Keratinocyte (primary cell): ENCODE results near the gene MAN2B1. TPM values are rescaled to one million over a fixed set of nuclear protein-coding genes. Genes with fewer than 3 reads are reported as not detected.
A peak's percentile ranks its signal among the peaks of the same experiment; 100 is the strongest.

ENCODE experiments used
- DNase-seq: peaks from one replicate; pipeline ENCODE4 v3.0.0-alpha.2; 2011; ENCODE audit warnings: low read depth, missing footprints, low spot score
- FAIRE-seq: peaks from 2 replicates; lab custom pipeline; 2011; peaks lifted over from hg19 to GRCh38; lab: Jason Lieb, UNC
- H2AFZ ChIP-seq: 2 replicates; pipeline ENCODE4 v1.6.0; 2012; ENCODE audit warnings: low read length, control low read depth, inconsistent platforms; ENCODE audit not compliant: control insufficient read depth
- H3K27ac ChIP-seq: 2 replicates; pipeline ENCODE4 v1.5.1; 2011; ENCODE audit warnings: low read length; ENCODE audit not compliant: control insufficient read depth, insufficient read depth
- H3K27me3 ChIP-seq: 3 replicates; pipeline ENCODE4 v1.6.0; 2011; ENCODE audit warnings: low read length; ENCODE audit not compliant: control insufficient read depth, insufficient read depth; ENCODE audit errors: extremely low read depth
- H3K36me3 ChIP-seq, 2 experiments: 2 replicates in 1 of 2; 3 replicates in 1 of 2; pipeline ENCODE4 v1.5.1; 2011; ENCODE audit warnings: low read length in 2 of 2, mild to moderate bottlenecking in 1 of 2; ENCODE audit not compliant: control insufficient read depth in 2 of 2, insufficient read depth in 2 of 2; ENCODE audit errors: extremely low read depth in 1 of 2
- H3K4me1 ChIP-seq: 3 replicates; pipeline ENCODE4 v1.5.1; 2011; ENCODE audit warnings: low read length; ENCODE audit not compliant: control insufficient read depth, insufficient read depth; ENCODE audit errors: extremely low read depth
- H3K4me2 ChIP-seq: 3 replicates; pipeline ENCODE4 v1.6.0; 2011; ENCODE audit warnings: low read depth, low read length; ENCODE audit not compliant: control insufficient read depth, insufficient read depth; ENCODE audit errors: extremely low read depth
- H3K4me3 ChIP-seq, 3 experiments: fragments of 200-600 bp in 1 of 3; sonication (generic) in 1 of 3; 2 replicates in 2 of 3; 3 replicates in 1 of 3; pipeline ENCODE4 v1.5.1; 2011 to 2016; ENCODE audit warnings: low read length in 3 of 3, mild to moderate bottlenecking in 3 of 3, control low read depth in 2 of 3, inconsistent platforms in 1 of 3, low read depth in 1 of 3, mixed read lengths in 1 of 3, mixed run types in 1 of 3, moderate library complexity in 1 of 3; ENCODE audit not compliant: control insufficient read depth in 2 of 3, insufficient read depth in 2 of 3; ENCODE audit errors: extremely low read depth in 1 of 3
- H3K79me2 ChIP-seq: 2 replicates; pipeline ENCODE4 v1.6.0; 2012; ENCODE audit warnings: low read length; ENCODE audit not compliant: control insufficient read depth, insufficient read depth
- H3K9ac ChIP-seq: 3 replicates; pipeline ENCODE4 v1.6.0; 2011; ENCODE audit warnings: low read length; ENCODE audit not compliant: control insufficient read depth, insufficient read depth; ENCODE audit errors: extremely low read depth
- H3K9me1 ChIP-seq: 3 replicates; pipeline ENCODE4 v1.6.0; 2011; ENCODE audit warnings: low read length; ENCODE audit not compliant: control insufficient read depth, insufficient read depth; ENCODE audit errors: extremely low read depth
- H3K9me3 ChIP-seq: 2 replicates; pipeline ENCODE4 v1.5.1; 2012; ENCODE audit warnings: low read depth, low read length; ENCODE audit not compliant: control insufficient read depth
- H4K20me1 ChIP-seq: 3 replicates; pipeline ENCODE4 v1.6.0; 2011; ENCODE audit warnings: low read length; ENCODE audit not compliant: control insufficient read depth, insufficient read depth; ENCODE audit errors: extremely low read depth
- CTCF ChIP-seq, 3 experiments: IDR thresholded peaks in 1 of 3; conservative IDR thresholded peaks in 1 of 3; optimal IDR thresholded peaks in 1 of 3; 2 replicates in 2 of 3; 3 replicates in 1 of 3; pipeline versions ENCODE3 to v1.5.1; 2011; ENCODE audit warnings: low read length in 3 of 3, mild to moderate bottlenecking in 3 of 3, moderate library complexity in 2 of 3, control low read depth in 1 of 3, inconsistent platforms in 1 of 3; ENCODE audit not compliant: insufficient read depth in 2 of 3; ENCODE audit errors: extremely low read depth in 1 of 3
- EZH2 ChIP-seq: IDR thresholded peaks from one replicate; pipeline ENCODE4 v1.6.1; 2012; ENCODE audit warnings: inconsistent platforms, mild to moderate bottlenecking, low read length, moderate library complexity
- dilution Hi-C: fragments of 300-500 bp; cut with MboI; formaldehyde crosslinking; loops from one replicate; pipeline ENCODE4 v1.7.0; 2020; ENCODE audit warnings: low sequenced_read_pairs; ENCODE audit not compliant: extremely low pct_ligation_motif_present
- polyA plus RNA-seq, 5 experiments: library from polyadenylated mRNA; depleted of rRNA in 3 of 5; stranded (reverse) in 3 of 5; stranded (forward) in 1 of 5; unstranded in 1 of 5; fragments of >200 nt; gene quantifications; 1 replicate in 1 of 5; 2 replicates in 3 of 5; 3 replicates in 1 of 5; pipeline versions ENCODE4 v1.2.1 to v1.2.3, GENCODE V29; 2011 to 2012; ENCODE audit warnings: missing spikeins in 2 of 5, low read depth in 1 of 5, low replicate concordance in 1 of 5

The MAN2B1 gene
- polyA plus RNA-seq, 1 donor (not counting 4 experiments of a cell fraction or from before 2014, with no cell fraction given) = 17.0 TPM

- no peak overlapping the region for H2AFZ ChIP-seq
- H3K9ac ChIP-seq = peak overlapping the region; percentile 82
- no peaks in the 10 kb centered on the region for H3K9me3 ChIP-seq
- H3K9me1 ChIP-seq = peaks cover 4% of the 10 kb centered on the region
- peaks cover 6% of the 10 kb centered on the region for H3K4me1 ChIP-seq
- peaks cover 4% of the 10 kb centered on the region for H3K79me2 ChIP-seq
- dilution Hi-C loops = no loop called here
- H4K20me1 ChIP-seq = no peaks in the 10 kb centered on the region
- TF ChIP-seq CTCF (optimal IDR thresholded peaks at IDR 0.05 in 1 of 3, IDR thresholded peaks at IDR 0.05 in 1 of 3, conservative IDR thresholded peaks at IDR 0.05 in 1 of 3; ENCODE audit: extremely low read depth in 1 of 3, insufficient read depth in 2 of 3, low read length in 3 of 3) (no peak), EZH2 (no peak)
- no peaks in the 10 kb centered on the region for H3K27me3 ChIP-seq
- no peak for DNase-seq
- FAIRE-seq = peak; percentile 44
- peaks cover 11 to 18% of the 10 kb centered on the region in 2 experiments for H3K36me3 ChIP-seq
- no peak overlapping the region for H3K27ac ChIP-seq
- peak overlapping the region; percentile 59 to 88 (median 79) for H3K4me3 ChIP-seq
- H3K4me2 ChIP-seq = peak overlapping the region; percentile 93
Measured at GRCh38 chr19:12695514-12695913, 29.0 kb upstream of the MAN2B1 start.

- FAIRE-seq = no peak
- Histone ChIP-seq H3K9me3 (no peaks in the 10 kb centered on the region), H3K4me2 (peak overlapping the region; percentile 93), H4K20me1 (no peaks in the 10 kb centered on the region), H3K4me3 (no peak overlapping the region), H3K79me2 (peaks cover 4% of the 10 kb centered on the region), H3K9ac (no peak overlapping the region), H2AFZ (no peak overlapping the region), H3K4me1 (peaks cover 6% of the 10 kb centered on the region), H3K36me3 (peaks cover 8 to 16% of the 10 kb centered on the region in 2 experiments), H3K9me1 (peaks cover 4% of the 10 kb centered on the region), H3K27ac (no peak overlapping the region), H3K27me3 (no peaks in the 10 kb centered on the region)
- TF ChIP-seq CTCF (optimal IDR thresholded peaks at IDR 0.05 in 1 of 3, IDR thresholded peaks at IDR 0.05 in 1 of 3, conservative IDR thresholded peaks at IDR 0.05 in 1 of 3; ENCODE audit: extremely low read depth in 1 of 3, insufficient read depth in 2 of 3, low read length in 3 of 3) (no peak), EZH2 (no peak)
- dilution Hi-C loops = no loop called here
- DNase-seq = no peak
Measured at GRCh38 chr19:12695096-12695495, 28.6 kb upstream of the MAN2B1 start.
